ENCODE data around the gene ABRACL.

DNA sequence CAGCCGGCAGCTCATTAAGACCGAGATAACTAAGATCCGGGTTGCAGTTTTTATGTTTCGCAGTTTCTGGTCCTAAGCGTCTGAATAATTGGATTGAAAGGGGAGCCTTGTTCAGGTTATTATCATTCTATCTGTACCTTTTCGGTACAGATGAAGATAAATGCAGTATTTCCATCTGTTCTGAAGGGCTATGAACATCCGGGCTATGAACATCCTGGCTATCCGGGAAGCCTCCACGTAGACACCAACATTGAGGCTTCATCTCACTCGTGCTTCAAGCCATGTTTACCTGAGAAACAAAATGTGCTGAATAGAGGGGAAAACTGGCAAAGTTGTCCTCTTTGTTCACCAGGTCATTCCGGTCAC is 40.1 kb upstream of the ABRACL start:
- TF ChIP-seq SP1 (IDR thresholded peaks at IDR 0.05) (no peak), FOXK2 (IDR thresholded peaks at IDR 0.05) (no peak), FOXM1 (IDR thresholded peaks at IDR 0.05; ENCODE audit: borderline replicate concordance) (no peak), TARDBP (IDR thresholded peaks at IDR 0.05) (no peak), LEF1 (IDR thresholded peaks at IDR 0.05; ENCODE audit: borderline replicate concordance) (no peak), CTBP1 (IDR thresholded peaks at IDR 0.05; ENCODE audit: borderline replicate concordance) (no peak), SUZ12 (IDR thresholded peaks at IDR 0.05) (no peak), FOXA1 (IDR thresholded peaks at IDR 0.05) (no peak), HDGF (IDR thresholded peaks at IDR 0.05; ENCODE audit: borderline replicate concordance) (no peak), NFRKB (IDR thresholded peaks at IDR 0.05) (no peak)

Data from HEK293T (cell line).